SW480 (cell line): ENCODE measurements around the gene FCGR1A.
"Not testable (repeated sequence)": the region's sequence is repeated elsewhere in the genome, so short reads cannot be mapped to it uniquely, and the experiment has no call there.

Experiments used
- DNase-seq: peaks from one replicate; pipeline ENCODE4 v3.0.0-alpha.2; 2016; ENCODE audit warnings: low spot score

FCGR1A gene

DNA sequence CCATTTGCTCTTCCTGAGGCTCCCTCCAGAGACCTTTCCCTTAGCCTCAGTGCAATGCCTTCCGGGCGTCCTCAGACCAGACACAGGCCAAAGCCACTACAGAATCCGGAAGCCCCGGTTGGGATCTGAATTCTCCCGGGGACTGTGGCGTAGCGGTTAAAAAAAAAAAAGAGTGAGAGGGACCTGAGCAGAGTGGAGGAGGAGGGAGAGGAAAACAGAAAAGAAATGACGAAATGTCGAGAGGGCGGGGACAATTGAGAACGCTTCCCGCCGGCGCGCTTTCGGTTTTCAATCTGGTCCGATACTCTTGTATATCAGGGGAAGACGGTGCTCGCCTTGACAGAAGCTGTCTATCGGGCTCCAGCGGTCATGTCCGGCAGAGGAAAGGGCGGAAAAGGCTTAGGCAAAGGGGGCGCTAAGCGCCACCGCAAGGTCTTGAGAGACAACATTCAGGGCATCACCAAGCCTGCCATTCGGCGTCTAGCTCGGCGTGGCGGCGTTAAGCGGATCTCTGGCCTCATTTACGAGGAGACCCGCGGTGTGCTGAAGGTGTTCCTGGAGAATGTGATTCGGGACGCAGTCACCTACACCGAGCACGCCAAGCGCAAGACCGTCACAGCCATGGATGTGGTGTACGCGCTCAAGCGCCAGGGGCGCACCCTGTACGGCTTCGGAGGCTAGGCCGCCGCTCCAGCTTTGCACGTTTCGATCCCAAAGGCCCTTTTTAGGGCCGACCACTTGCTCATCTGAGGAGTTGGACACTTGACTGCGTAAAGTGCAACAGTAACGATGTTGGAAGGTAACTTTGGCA, 50.0 kb downstream of the FCGR1A start:
- not testable (repeated sequence) for DNase-seq

DNA sequence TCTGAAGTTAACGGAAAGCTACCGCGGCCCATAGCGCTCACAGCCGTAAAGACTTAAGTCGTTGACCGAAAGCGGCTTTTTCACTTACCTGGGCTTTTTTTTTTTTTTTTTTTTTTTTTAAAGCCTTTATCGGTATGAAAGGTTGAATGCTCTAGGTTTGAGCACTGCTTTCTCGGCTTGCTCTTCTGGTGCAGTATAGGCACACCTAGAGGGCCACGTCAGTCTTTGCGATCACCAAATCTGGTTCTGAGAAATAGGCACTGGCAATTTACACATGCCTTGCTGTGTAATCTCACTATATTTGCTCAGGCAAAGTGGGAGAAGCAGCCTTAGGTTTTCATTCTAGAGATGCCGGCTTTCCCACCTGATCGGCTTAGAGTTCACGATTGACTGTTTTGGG, 50.6 kb downstream of the FCGR1A start:
- DNase-seq, result not testable (repeated sequence)

DNA sequence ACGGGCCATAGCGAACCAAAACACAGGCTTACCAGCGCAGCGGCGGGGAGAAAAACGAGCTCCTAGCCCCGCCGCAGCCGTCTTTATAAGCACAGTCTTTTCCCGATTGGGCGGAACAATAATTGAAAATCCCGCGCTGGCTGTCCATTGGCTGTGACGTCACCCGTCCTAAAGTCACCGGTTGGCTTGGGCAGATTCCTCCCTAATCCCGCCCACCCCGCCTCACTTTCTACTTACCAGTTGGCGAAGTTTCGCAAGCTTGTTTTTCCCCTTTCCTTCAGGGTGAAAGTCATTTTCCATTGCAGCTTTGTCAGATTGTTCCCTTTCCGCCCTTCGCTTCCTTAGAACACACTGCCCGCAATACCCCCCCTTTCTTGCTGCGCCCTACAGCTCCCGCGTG, 58.7 kb downstream of the FCGR1A start:
- DNase-seq, result not testable (repeated sequence)
